K562 (cell line): ENCODE results near the gene ACLY. TPM values are rescaled to one million over a fixed set of nuclear protein-coding genes. Genes with fewer than 3 reads are reported as not detected.
A peak's percentile ranks its signal among the peaks of the same experiment; 100 is the strongest.

ENCODE experiments used
- BRD4 ChIP-seq: fragments of 200-600 bp; sonication (generic); IDR thresholded peaks from 2 replicates; pipeline ENCODE4 v1.6.1; 2017; ENCODE audit warnings: inconsistent platforms
- CBFA2T2 ChIP-seq: fragments of 450-650 bp; conservative IDR thresholded peaks from 2 replicates; pipeline ENCODE4 v1.6.1; 2017; ENCODE audit warnings: mild to moderate bottlenecking
- ERF ChIP-seq: fragments of 450-650 bp; formaldehyde crosslinking; IDR thresholded peaks from 2 replicates; pipeline ENCODE4 v1.4.0; 2020; ENCODE audit warnings: mild to moderate bottlenecking, mixed read lengths
- NONO ChIP-seq, 2 experiments: fragments of 200-400 bp in 1 of 2; fragments of 450-650 bp in 1 of 2; formaldehyde crosslinking in 1 of 2; IDR thresholded peaks; 2 replicates each; pipeline ENCODE4 v1.6.1; 2017; ENCODE audit warnings: low read depth in 2 of 2, mild to moderate bottlenecking in 2 of 2, moderate library complexity in 2 of 2, low read length in 1 of 2
- NR3C1 ChIP-seq: sonication (generic); formaldehyde crosslinking; IDR thresholded peaks from 2 replicates; pipeline ENCODE4 v1.8.1; 2022; ENCODE audit warnings: missing genetic modification reagents
- POLR3G ChIP-seq: IDR thresholded peaks from 2 replicates; pipeline ENCODE4 v1.6.1; 2011; ENCODE audit not compliant: insufficient read length, insufficient replicate concordance; ENCODE audit errors: extremely low read depth
- ZNF121 ChIP-seq: sonication (generic); formaldehyde crosslinking; conservative IDR thresholded peaks from 2 replicates; pipeline ENCODE4 v1.8.0; 2022; ENCODE audit warnings: missing genetic modification reagents
- ZNF143 ChIP-seq: sonication (generic); formaldehyde crosslinking; IDR thresholded peaks from 2 replicates; pipeline ENCODE4 v1.9.0; 2022; ENCODE audit warnings: mild to moderate bottlenecking, missing genetic modification reagents
- ZNF76 ChIP-seq: fragments of 250-450 bp; sonication (Bioruptor Pico); IDR thresholded peaks from 2 replicates; pipeline ENCODE4 v1.4.0; 2020; ENCODE audit warnings: mild to moderate bottlenecking, moderate library complexity, borderline replicate concordance
- ZNF77 ChIP-seq: fragments of 250-450 bp; sonication (Bioruptor Pico); IDR thresholded peaks from 2 replicates; pipeline ENCODE4 v1.5.0; 2020
- ZSCAN29 ChIP-seq: fragments of 450-650 bp; IDR thresholded peaks from 2 replicates; pipeline ENCODE4 v1.6.1; 2017
- polyA plus RNA-seq, 8 experiments: library from polyadenylated mRNA; depleted of rRNA in 4 of 8; stranded (reverse) in 5 of 8; unstranded in 3 of 8; fragments of >200 nt; fragmentation: Nextera tagmentation in 2 of 8; fragmentation: Illumina TruSeq in 1 of 8; extraction: Ambion mirVana in 2 of 8; extraction: Trizol in 1 of 8; gene quantifications; 2 replicates each; pipeline versions ENCODE4 v1.2.1 to v1.2.3, GENCODE V29; 2011 to 2014; ENCODE audit warnings: inconsistent platforms in 1 of 8, missing spikeins in 1 of 8
- total RNA-seq, 7 experiments: library from RNA; depleted of rRNA in 6 of 7; stranded (reverse); fragments of >200 nt in 6 of 7; fragmentation: Illumina TruSeq in 2 of 7; extraction: Trizol in 2 of 7; gene quantifications; 2 replicates each; pipeline versions ENCODE4 v1.2.1 to v1.2.3, GENCODE V29; 2011 to 2021; ENCODE audit warnings: low replicate concordance in 1 of 7
- TF ChIP-seq, protein P1 (sequence below): sonication (generic); formaldehyde crosslinking; IDR thresholded peaks from 2 replicates; pipeline ENCODE4 v1.4.0; 2020; ENCODE audit warnings: mild to moderate bottlenecking, missing genetic modification reagents
- TF ChIP-seq, protein P2 (sequence below), 2 experiments: fragments of 450-650 bp in 1 of 2; sonication (generic) in 1 of 2; formaldehyde crosslinking in 1 of 2; IDR thresholded peaks in 1 of 2; conservative IDR thresholded peaks in 1 of 2; 2 replicates each; pipeline versions ENCODE4 v1.6.1 to v1.8.1; 2016 to 2023; ENCODE audit warnings: mild to moderate bottlenecking in 2 of 2, moderate library complexity in 2 of 2, inconsistent platforms in 1 of 2, missing genetic modification reagents in 1 of 2
- TF ChIP-seq, protein P3 (sequence below): fragments of 250-450 bp; sonication (Bioruptor Pico); IDR thresholded peaks from 2 replicates; pipeline ENCODE4 v1.4.0; 2020; ENCODE audit warnings: mild to moderate bottlenecking
- TF ChIP-seq, protein P4 (sequence below): fragments of 450-650 bp; IDR thresholded peaks from 2 replicates; pipeline ENCODE4 v1.6.1; 2016; ENCODE audit warnings: low read depth

ACLY gene
- total and polyA plus RNA-seq, 9 of the 15 experiments (the other 6 are each of a cell fraction or from before 2014, with no cell fraction given) = 42.9 to 280 (median 125) TPM

DNA sequence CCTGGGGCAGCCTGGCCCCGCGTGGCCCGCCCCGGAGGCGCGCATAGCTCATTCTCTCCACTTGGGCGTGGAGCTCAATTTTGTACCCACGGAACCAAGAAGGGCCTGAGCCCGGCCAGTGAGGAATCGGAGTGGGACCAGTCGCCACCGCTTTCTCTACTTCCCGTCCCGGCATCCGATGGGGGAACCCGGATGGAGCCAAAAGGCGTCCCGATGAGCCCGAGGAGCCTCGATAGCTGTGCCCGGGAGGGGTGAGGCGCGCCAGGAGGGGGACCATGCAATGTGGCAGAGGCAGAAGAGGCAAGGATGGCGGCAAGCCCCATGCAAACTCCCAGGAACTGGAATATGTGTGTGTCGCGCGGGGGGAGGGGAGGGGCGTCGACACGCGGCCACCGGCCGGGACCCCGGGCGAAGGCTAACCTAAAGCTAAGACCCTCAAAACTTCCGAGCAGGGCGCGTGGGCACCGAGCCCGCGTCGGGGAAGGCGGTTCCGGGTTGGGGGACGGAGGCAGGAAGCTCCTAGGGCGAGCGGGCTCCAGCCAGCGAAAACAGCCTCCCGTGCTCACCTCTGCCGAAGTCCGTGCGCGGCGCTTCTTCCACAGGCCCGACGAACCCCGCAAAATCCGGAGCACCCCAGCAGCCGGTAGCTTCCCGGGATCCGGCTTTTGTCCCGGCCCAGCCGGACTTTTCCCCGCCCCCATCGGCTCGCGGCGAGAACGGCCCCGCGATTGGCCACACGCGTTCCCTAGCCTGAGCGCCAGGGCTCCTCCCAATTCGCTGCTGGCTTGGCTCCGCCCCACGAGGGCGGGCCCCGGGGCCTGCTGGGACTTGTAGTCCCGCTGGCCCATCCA, at the start of gene ACLY (continued):
- TF ChIP-seq, protein P1, sequence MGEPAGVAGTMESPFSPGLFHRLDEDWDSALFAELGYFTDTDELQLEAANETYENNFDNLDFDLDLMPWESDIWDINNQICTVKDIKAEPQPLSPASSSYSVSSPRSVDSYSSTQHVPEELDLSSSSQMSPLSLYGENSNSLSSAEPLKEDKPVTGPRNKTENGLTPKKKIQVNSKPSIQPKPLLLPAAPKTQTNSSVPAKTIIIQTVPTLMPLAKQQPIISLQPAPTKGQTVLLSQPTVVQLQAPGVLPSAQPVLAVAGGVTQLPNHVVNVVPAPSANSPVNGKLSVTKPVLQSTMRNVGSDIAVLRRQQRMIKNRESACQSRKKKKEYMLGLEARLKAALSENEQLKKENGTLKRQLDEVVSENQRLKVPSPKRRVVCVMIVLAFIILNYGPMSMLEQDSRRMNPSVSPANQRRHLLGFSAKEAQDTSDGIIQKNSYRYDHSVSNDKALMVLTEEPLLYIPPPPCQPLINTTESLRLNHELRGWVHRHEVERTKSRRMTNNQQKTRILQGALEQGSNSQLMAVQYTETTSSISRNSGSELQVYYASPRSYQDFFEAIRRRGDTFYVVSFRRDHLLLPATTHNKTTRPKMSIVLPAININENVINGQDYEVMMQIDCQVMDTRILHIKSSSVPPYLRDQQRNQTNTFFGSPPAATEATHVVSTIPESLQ (CRISPR knock-in tag) = no peak
- TF ChIP-seq ZNF143 (CRISPR knock-in tag) = peak; percentile 87
- peak; percentile 59; the same call in 1 of the 2 replicates for TF ChIP-seq ZSCAN29
- no peak for TF ChIP-seq ZNF121 (CRISPR knock-in tag)
- TF ChIP-seq CBFA2T2 = no peak
- no peak for TF ChIP-seq NR3C1 (CRISPR knock-in tag)
- TF ChIP-seq, protein P2, sequence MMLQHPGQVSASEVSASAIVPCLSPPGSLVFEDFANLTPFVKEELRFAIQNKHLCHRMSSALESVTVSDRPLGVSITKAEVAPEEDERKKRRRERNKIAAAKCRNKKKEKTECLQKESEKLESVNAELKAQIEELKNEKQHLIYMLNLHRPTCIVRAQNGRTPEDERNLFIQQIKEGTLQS (IDR thresholded peaks at IDR 0.05) = no peak
- TF ChIP-seq, protein P2 (CRISPR knock-in tag; conservative IDR thresholded peaks at IDR 0.05) = no peak
- TF ChIP-seq POLR3G = no peak
- TF ChIP-seq BRD4 = no peak
- TF ChIP-seq, protein P3, sequence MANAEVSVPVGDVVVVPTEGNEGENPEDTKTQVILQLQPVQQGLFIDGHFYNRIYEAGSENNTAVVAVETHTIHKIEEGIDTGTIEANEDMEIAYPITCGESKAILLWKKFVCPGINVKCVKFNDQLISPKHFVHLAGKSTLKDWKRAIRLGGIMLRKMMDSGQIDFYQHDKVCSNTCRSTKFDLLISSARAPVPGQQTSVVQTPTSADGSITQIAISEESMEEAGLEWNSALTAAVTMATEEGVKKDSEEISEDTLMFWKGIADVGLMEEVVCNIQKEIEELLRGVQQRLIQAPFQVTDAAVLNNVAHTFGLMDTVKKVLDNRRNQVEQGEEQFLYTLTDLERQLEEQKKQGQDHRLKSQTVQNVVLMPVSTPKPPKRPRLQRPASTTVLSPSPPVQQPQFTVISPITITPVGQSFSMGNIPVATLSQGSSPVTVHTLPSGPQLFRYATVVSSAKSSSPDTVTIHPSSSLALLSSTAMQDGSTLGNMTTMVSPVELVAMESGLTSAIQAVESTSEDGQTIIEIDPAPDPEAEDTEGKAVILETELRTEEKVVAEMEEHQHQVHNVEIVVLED (CRISPR knock-in tag) = no peak
- TF ChIP-seq NONO (IDR thresholded peaks at IDR 0.05; ENCODE audit: low read depth in 2 of 2, low read length in 1 of 2) = no peak
- TF ChIP-seq ERF (CRISPR knock-in tag) = no peak
- no peak for TF ChIP-seq ZNF76
- TF ChIP-seq ZNF77 (CRISPR knock-in tag) = no peak
- TF ChIP-seq, protein P4, sequence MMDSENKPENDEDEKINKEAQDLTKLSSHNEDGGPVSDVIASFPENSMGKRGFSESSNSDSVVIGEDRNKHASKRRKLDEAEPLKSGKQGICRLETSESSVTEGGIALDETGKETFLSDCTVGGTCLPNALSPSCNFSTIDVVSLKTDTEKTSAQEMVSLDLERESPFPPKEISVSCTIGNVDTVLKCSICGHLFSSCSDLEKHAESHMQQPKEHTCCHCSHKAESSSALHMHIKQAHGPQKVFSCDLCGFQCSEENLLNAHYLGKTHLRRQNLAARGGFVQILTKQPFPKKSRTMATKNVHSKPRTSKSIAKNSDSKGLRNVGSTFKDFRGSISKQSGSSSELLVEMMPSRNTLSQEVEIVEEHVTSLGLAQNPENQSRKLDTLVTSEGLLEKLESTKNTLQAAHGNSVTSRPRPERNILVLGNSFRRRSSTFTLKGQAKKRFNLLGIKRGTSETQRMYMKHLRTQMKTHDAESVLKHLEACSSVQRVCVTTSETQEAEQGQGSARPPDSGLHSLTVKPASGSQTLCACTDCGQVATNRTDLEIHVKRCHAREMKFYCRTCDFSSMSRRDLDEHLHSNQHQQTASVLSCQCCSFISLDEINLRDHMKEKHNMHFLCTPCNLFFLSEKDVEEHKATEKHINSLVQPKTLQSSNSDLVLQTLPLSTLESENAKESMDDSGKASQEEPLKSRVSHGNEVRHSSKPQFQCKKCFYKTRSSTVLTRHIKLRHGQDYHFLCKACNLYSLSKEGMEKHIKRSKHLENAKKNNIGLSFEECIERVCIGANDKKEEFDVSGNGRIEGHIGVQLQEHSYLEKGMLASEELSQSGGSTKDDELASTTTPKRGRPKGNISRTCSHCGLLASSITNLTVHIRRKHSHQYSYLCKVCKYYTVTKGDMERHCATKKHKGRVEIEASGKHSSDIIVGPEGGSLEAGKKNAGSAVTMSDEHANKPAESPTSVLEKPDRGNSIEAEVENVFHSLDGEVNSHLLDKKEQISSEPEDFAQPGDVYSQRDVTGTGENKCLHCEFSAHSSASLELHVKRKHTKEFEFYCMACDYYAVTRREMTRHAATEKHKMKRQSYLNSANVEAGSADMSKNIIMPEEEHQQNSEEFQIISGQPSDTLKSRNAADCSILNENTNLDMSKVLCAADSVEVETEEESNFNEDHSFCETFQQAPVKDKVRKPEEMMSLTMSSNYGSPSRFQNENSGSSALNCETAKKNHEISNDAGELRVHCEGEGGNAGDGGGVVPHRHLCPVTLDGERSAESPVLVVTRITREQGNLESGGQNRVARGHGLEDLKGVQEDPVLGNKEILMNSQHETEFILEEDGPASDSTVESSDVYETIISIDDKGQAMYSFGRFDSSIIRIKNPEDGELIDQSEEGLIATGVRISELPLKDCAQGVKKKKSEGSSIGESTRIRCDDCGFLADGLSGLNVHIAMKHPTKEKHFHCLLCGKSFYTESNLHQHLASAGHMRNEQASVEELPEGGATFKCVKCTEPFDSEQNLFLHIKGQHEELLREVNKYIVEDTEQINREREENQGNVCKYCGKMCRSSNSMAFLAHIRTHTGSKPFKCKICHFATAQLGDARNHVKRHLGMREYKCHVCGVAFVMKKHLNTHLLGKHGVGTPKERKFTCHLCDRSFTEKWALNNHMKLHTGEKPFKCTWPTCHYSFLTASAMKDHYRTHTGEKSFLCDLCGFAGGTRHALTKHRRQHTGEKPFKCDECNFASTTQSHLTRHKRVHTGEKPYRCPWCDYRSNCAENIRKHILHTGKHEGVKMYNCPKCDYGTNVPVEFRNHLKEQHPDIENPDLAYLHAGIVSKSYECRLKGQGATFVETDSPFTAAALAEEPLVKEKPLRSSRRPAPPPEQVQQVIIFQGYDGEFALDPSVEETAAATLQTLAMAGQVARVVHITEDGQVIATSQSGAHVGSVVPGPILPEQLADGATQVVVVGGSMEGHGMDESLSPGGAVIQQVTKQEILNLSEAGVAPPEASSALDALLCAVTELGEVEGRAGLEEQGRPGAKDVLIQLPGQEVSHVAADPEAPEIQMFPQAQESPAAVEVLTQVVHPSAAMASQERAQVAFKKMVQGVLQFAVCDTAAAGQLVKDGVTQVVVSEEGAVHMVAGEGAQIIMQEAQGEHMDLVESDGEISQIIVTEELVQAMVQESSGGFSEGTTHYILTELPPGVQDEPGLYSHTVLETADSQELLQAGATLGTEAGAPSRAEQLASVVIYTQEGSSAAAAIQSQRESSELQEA = no peak
